CD4-positive, alpha-beta T cell treated with Interleukin-4 for 1 hour (primary cell): Measurements from ENCODE around the gene RFX7.
A peak's percentile ranks its signal among the peaks of the same experiment; 100 is the strongest.
"Not testable (repeated sequence)": the region's sequence is repeated elsewhere in the genome, so short reads cannot be mapped to it uniquely, and the experiment has no call there.

Experiments used
- DNase-seq, 2 donors: peaks; one replicate each; pipeline ENCODE4 v3.0.0-alpha.2; 2020 to 2022

The RFX7 gene

GRCh38 chr15:56243163-56244037 lies at the start of gene RFX7:
TSS of gene RFX7 (minus strand) at chr15:56243879. CDS start at chr15:56243285, 594 bp downstream.
- DNase-seq: peak; percentile 78 to 80

GRCh38 chr15:56292546-56293316 lies 49.1 kb upstream of the RFX7 start:
- no peak for DNase-seq

GRCh38 chr15:56291741-56292140 lies 48.1 kb upstream of the RFX7 start:
- DNase-seq: no peak

GRCh38 chr15:56286213-56286612 lies 42.5 kb upstream of the RFX7 start:
- no peak for DNase-seq

GRCh38 chr15:56281145-56281544 lies 37.5 kb upstream of the RFX7 start:
- DNase-seq: no peak

- no peak for DNase-seq
Observed at GRCh38 chr15:56273724-56274123, 30.0 kb upstream of the RFX7 start.

GRCh38 chr15:56272454-56272853 lies 28.8 kb upstream of the RFX7 start:
- DNase-seq: no peak

GRCh38 chr15:56266465-56266864 lies 22.8 kb upstream of the RFX7 start:
- DNase-seq: not testable (repeated sequence)

GRCh38 chr15:56261854-56262509 lies 18.3 kb upstream of the RFX7 start:
- DNase-seq: no peak

- DNase-seq: not testable (repeated sequence)
Observed at GRCh38 chr15:56257306-56257705, 13.6 kb upstream of the RFX7 start.

GRCh38 chr15:56254265-56254664 lies 10.6 kb upstream of the RFX7 start:
- DNase-seq: no peak

GRCh38 chr15:56252386-56252785 lies 8.7 kb upstream of the RFX7 start:
- DNase-seq: no peak

GRCh38 chr15:56251315-56252095 lies 7.8 kb upstream of the RFX7 start:
- DNase-seq: no peak

- DNase-seq: no peak
Observed at GRCh38 chr15:56250626-56251025, 6.9 kb upstream of the RFX7 start.

GRCh38 chr15:56249092-56249491 lies 5.4 kb upstream of the RFX7 start:
- no peak for DNase-seq

- DNase-seq: no peak
Observed at GRCh38 chr15:56248311-56248992, 4.8 kb upstream of the RFX7 start.

- DNase-seq: no peak
Observed at GRCh38 chr15:56247266-56247665, 3.6 kb upstream of the RFX7 start.

- peak; percentile 89 to 90 for DNase-seq
Observed at GRCh38 chr15:56245871-56246814, 2.5 kb upstream of the RFX7 start.

GRCh38 chr15:56244811-56245576 lies 1.3 kb upstream of the RFX7 start:
- peak in 1 of 2 donors; percentile 29 for DNase-seq
